Calu3 (cell line): ENCODE results near the gene HABP4. TPM values are rescaled to one million over a fixed set of nuclear protein-coding genes. Genes with fewer than 3 reads are reported as not detected.

Source experiments
- BruUV-seq: library from RNA; stranded (reverse); fragments of 400-500 nt; replicated peaks from 2 replicates; lab custom pipeline; 2021; lab: Mats Ljungman, UMichigan
- CTCF ChIA-PET: fragments of 300-600 bp; sonication (Branson Sonifier 250); formaldehyde crosslinking; loops from one replicate; lab custom pipeline; 2022; ENCODE audit warnings: antibody characterized with exemption; lab: Charles Lee
- DNase-seq: peaks from one replicate; pipeline ENCODE4 v3.0.0; 2022
- H3K27ac Mint-ChIP-seq: one replicate; pipeline ENCODE4 v1.8.0; 2022; ENCODE audit warnings: mixed read lengths; ENCODE audit not compliant: unreplicated experiment
- H3K27me3 Mint-ChIP-seq: one replicate; pipeline ENCODE4 v1.8.0; 2022; ENCODE audit warnings: mixed read lengths; ENCODE audit not compliant: unreplicated experiment
- H3K36me3 Mint-ChIP-seq: one replicate; pipeline ENCODE4 v1.8.0; 2022; ENCODE audit warnings: mild to moderate bottlenecking, moderate library complexity, mixed read lengths; ENCODE audit not compliant: insufficient read depth, unreplicated experiment
- H3K4me1 Mint-ChIP-seq: one replicate; pipeline ENCODE4 v1.8.0; 2022; ENCODE audit warnings: mild to moderate bottlenecking, low read depth, mixed read lengths; ENCODE audit not compliant: unreplicated experiment
- H3K4me3 Mint-ChIP-seq: one replicate; pipeline ENCODE4 v1.8.0; 2022; ENCODE audit warnings: mild to moderate bottlenecking, low read depth, moderate library complexity, mixed read lengths; ENCODE audit not compliant: unreplicated experiment
- H3K9me3 Mint-ChIP-seq: one replicate; pipeline ENCODE4 v1.8.0; 2022; ENCODE audit warnings: low read depth, mixed read lengths; ENCODE audit not compliant: unreplicated experiment
- CTCF ChIP-seq: fragments of 200-600 bp; IDR thresholded peaks from one replicate; pipeline ENCODE4 v1.8.0; 2022; ENCODE audit warnings: antibody characterized with exemption; ENCODE audit not compliant: unreplicated experiment
- intact Hi-C: fragments of 100-400 bp; cut with micrococcal nuclease; formaldehyde crosslinking; loops from one replicate; pipeline ENCODE4 v1.10.0; 2022; ENCODE audit not compliant: unreplicated experiment
- total RNA-seq: library from RNA; stranded (reverse); gene quantifications from 2 replicates; pipeline ENCODE4 v1.2.3, GENCODE V29; 2022

Gene HABP4
- total RNA-seq, 1 experiment from 2014 or later, result 11.6 TPM

DNA sequence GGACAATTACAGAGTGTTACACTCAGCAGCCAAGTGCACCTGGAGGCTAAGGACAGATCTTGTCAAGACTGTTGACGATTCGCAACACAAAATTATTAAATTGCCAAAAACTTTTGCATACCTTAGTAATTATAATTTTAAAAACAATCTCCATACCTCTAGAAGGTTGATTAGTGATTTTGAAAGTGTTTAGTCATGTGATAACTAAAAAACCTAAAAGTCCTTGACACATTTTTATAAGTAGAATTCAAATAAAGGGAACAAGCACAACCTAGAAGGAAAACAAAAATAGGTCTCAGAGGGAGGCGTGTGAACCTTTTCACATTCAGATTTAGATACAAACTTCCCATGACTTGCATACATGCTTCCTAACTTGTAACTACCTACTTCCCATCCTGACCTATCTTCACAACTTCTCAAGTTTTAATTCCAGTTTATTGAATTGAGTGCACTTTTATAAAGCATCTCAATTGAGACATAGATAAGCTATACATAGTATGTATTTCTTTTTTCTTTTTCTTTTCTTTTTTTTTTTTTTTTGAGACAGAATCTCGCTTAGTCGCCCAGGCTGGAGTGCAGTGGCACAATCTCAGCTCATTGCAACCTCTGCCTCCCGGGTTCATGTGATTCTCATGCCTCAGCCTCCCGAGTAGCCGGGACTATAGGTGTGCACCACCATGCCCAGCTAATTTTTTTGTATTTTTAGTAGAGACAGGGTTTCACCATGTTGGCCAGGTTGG, 37.6 kb upstream of the HABP4 start:
- Mint-ChIP-seq H3K9me3 (no peaks in the 10 kb centered on the region), H3K27me3 (no peaks in the 10 kb centered on the region), H3K4me1 (peaks cover 12% of the 10 kb centered on the region), H3K36me3 (peaks cover 9% of the 10 kb centered on the region), H3K4me3 (no peak overlapping the region), H3K27ac (no peak overlapping the region)
- BruUV-seq, result no TSS peak
- CTCF ChIA-PET, result no interaction called here
- DNase-seq, result no peak
- TF ChIP-seq CTCF, result no peak
- intact Hi-C loops, result no loop called here

GRCh38 chr9:96413302-96414221, 36.4 kb upstream of the HABP4 start:
- no TSS peak for BruUV-seq
- H3K9me3 Mint-ChIP-seq, result no peaks in the 10 kb centered on the region
- CTCF ChIA-PET, result interaction anchor here (0.6 kb wide), 1 partner anchor 23 kb away, joined by 4 read pairs; no protein-coding TSS in a partner anchor
- no peak overlapping the region for H3K4me3 Mint-ChIP-seq
- DNase-seq, result no peak
- intact Hi-C loops, result no loop called here
- no peak for TF ChIP-seq CTCF
- no peak overlapping the region for H3K27ac Mint-ChIP-seq
- peaks cover 17% of the 10 kb centered on the region for H3K36me3 Mint-ChIP-seq
- no peaks in the 10 kb centered on the region for H3K27me3 Mint-ChIP-seq
- H3K4me1 Mint-ChIP-seq, result peaks cover 10% of the 10 kb centered on the region

DNA sequence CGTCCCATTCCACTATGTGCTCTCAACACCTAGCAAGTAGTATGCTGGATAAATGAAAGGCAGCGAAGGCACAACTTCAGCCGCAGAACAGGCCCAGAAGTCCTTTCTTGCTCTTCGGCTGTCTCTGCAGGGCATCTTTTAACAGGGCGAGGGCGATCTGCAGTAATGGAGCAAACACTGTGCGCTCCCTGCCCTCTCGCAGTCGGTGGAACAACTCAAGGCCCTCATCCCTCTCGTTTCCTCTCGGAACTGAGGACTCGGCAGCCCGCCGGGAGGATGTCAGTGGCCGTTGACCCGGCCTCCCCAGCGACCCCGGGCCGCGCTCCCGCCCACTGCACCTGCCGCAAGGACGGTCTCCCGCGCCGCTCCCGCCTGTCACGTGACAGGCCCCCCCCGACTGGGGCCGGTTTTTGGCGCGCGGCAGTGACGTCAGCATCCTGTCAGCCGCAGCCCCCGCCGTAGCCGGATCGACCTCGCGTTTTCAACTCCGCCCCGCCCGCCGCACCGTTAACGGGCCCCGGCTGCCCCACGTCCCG, 32.9 kb upstream of the HABP4 start:
- intact Hi-C loops, result loop anchor here (2.0 to 5.0 kb wide), 2 partner anchors 26 to 85 kb away; no protein-coding TSS in a partner anchor
- CTCF ChIA-PET, result no interaction called here

More for the DNA sequence above, 32.9 kb upstream of the HABP4 start:
- Mint-ChIP-seq H3K9me3 (no peaks in the 10 kb centered on the region), H3K36me3 (peaks cover 33% of the 10 kb centered on the region), H3K4me3 (peak overlapping the region; percentile 94), H3K27ac (peak overlapping the region; percentile 61), H3K27me3 (no peaks in the 10 kb centered on the region), H3K4me1 (peaks cover 23% of the 10 kb centered on the region)
- DNase-seq, result peak; percentile 87
- no TSS peak for BruUV-seq
- TF ChIP-seq CTCF, result no peak
